KMS-11 (cell line): ENCODE data around the gene CLDN8.

Source experiments
- H2AFZ ChIP-seq: fragments of 200-600 bp; sonication (generic); 2 replicates; pipeline ENCODE4 v1.6.1; 2016; ENCODE audit warnings: antibody characterized with exemption, mixed run types, low read depth
- H3K27ac ChIP-seq: fragments of 200-600 bp; sonication (generic); 2 replicates; pipeline ENCODE4 v1.6.1; 2016; ENCODE audit warnings: mild to moderate bottlenecking, mixed run types
- H3K27me3 ChIP-seq: fragments of 200-600 bp; sonication (generic); 2 replicates; pipeline ENCODE4 v1.6.1; 2017; ENCODE audit warnings: mild to moderate bottlenecking, low read depth, mixed run types, moderate library complexity; ENCODE audit not compliant: insufficient read depth
- H3K36me3 ChIP-seq: fragments of 200-600 bp; sonication (generic); 2 replicates; pipeline ENCODE4 v1.6.1; 2017; ENCODE audit warnings: mild to moderate bottlenecking, mixed run types; ENCODE audit not compliant: insufficient read depth
- H3K4me1 ChIP-seq: fragments of 200-600 bp; sonication (generic); 2 replicates; pipeline ENCODE4 v1.6.1; 2016; ENCODE audit warnings: mild to moderate bottlenecking, low read depth, mixed run types; ENCODE audit not compliant: poor library complexity, severe bottlenecking
- H3K4me2 ChIP-seq: fragments of 200-600 bp; sonication (generic); 2 replicates; pipeline ENCODE4 v1.7.0; 2016; ENCODE audit warnings: mild to moderate bottlenecking, mixed run types
- H3K4me3 ChIP-seq: fragments of 200-600 bp; sonication (generic); IDR thresholded peaks from 2 replicates; pipeline ENCODE4 v1.6.1; 2017; ENCODE audit warnings: low read depth, low read length, mixed read lengths; ENCODE audit not compliant: insufficient read depth
- H3K79me2 ChIP-seq: fragments of 200-600 bp; sonication (generic); 2 replicates; pipeline ENCODE4 v1.6.1; 2016; ENCODE audit warnings: low read depth, mixed run types; ENCODE audit not compliant: insufficient read depth
- H3K9ac ChIP-seq: fragments of 200-600 bp; sonication (generic); 2 replicates; pipeline ENCODE4 v1.6.1; 2016; ENCODE audit warnings: mild to moderate bottlenecking, mixed run types
- H4K20me1 ChIP-seq: fragments of 200-600 bp; sonication (generic); 2 replicates; pipeline ENCODE4 v1.6.1; 2016; ENCODE audit warnings: mild to moderate bottlenecking, mixed run types; ENCODE audit not compliant: insufficient read depth
- TF ChIP-seq, protein P1 (sequence below): fragments of 200-600 bp; sonication (generic); conservative IDR thresholded peaks from 2 replicates; pipeline ENCODE4 v1.6.1; 2017; ENCODE audit warnings: low read depth, mild to moderate bottlenecking, antibody characterized with exemption, low read length, moderate library complexity, mixed read lengths

Gene CLDN8

DNA sequence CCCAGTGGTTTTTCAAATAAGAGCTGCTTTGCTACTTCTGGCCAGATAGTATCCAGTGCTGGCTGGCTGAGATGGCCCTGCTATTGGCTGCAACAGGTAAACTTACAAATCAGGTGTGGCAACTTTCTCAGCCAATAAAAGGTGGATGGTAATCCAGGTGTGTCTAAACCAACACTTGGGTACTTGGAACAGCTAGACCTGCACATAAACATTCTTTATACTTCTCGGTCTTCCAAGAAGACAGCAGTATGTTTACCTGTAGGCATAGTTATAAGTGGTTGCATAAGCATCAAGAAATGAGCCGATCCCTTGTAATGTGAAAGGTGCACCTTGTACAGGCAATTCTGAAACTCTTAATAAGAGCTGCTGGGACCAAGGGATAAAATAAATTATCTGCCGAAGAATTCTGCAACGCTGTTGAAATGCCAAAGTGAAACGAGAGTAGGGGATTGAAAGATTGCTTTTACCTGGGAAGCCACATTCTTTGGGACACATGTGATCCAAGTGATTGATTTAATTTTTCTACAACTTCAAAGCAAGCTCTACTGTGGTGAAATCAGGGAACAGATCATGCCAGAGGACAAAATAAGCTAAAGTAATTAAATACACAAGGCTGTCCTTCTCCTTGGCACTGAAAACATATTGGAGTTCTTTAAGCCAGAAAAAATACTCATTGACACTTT lies at the start of gene CLDN8:
TSS of gene CLDN8 (minus strand) at position 57 of the 683 bp plus-strand sequence. CDS start 172 bp downstream, outside the sequence.
- Histone ChIP-seq H3K79me2 (no peaks in the 10 kb centered on the region), H3K4me1 (no peaks in the 10 kb centered on the region), H4K20me1 (no peaks in the 10 kb centered on the region), H3K27me3 (no peaks in the 10 kb centered on the region), H3K27ac (no peak within 1 kb of the TSS), H3K4me3 (no peak within 1 kb of the TSS), H3K4me2 (no peak within 1 kb of the TSS), H3K9ac (no peak within 1 kb of the TSS), H3K36me3 (no peaks in the 10 kb centered on the region), H2AFZ (no peak within 1 kb of the TSS)
- TF ChIP-seq, protein P1, sequence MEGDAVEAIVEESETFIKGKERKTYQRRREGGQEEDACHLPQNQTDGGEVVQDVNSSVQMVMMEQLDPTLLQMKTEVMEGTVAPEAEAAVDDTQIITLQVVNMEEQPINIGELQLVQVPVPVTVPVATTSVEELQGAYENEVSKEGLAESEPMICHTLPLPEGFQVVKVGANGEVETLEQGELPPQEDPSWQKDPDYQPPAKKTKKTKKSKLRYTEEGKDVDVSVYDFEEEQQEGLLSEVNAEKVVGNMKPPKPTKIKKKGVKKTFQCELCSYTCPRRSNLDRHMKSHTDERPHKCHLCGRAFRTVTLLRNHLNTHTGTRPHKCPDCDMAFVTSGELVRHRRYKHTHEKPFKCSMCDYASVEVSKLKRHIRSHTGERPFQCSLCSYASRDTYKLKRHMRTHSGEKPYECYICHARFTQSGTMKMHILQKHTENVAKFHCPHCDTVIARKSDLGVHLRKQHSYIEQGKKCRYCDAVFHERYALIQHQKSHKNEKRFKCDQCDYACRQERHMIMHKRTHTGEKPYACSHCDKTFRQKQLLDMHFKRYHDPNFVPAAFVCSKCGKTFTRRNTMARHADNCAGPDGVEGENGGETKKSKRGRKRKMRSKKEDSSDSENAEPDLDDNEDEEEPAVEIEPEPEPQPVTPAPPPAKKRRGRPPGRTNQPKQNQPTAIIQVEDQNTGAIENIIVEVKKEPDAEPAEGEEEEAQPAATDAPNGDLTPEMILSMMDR: no peak

GRCh38 chr21:30257773-30258172 lies 41.9 kb upstream of the CLDN8 start:
- H3K4me3 ChIP-seq: no peak overlapping the region
- H3K36me3 ChIP-seq: no peaks in the 10 kb centered on the region
- H3K4me2 ChIP-seq: no peak overlapping the region
- H3K27me3 ChIP-seq: no peaks in the 10 kb centered on the region
- no peaks in the 10 kb centered on the region for H3K4me1 ChIP-seq
- H3K27ac ChIP-seq: no peak overlapping the region
- no peaks in the 10 kb centered on the region for H3K79me2 ChIP-seq
- no peak overlapping the region for H2AFZ ChIP-seq
- no peak overlapping the region for H3K9ac ChIP-seq
- H4K20me1 ChIP-seq: no peaks in the 10 kb centered on the region
- TF ChIP-seq, protein P1: peak; percentile 42

DNA sequence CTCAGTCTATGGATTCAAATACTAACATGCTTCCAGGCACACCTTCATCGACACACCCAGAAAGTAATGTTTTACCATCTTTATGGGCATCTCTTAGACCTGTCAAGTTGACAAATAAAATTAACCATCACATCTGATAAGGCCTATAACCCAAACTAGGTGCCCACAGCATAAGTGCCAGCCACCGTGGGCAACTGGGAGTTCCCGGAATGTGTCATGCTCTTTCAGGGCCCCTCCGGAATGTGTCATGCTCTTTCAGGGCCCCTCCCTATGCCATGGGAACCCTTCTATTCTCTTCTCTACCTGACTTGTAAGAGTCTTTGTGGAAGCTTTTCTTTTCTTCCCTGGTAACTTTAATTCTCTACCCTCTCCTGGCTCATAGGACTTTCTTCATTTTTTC lies 40.2 kb upstream of the CLDN8 start:
- no peaks in the 10 kb centered on the region for H4K20me1 ChIP-seq
- H3K27me3 ChIP-seq: no peaks in the 10 kb centered on the region
- TF ChIP-seq, protein P1: no peak
- H3K27ac ChIP-seq: no peak overlapping the region
- no peak overlapping the region for H3K9ac ChIP-seq
- no peaks in the 10 kb centered on the region for H3K4me1 ChIP-seq
- no peaks in the 10 kb centered on the region for H3K79me2 ChIP-seq
- H3K4me3 ChIP-seq: no peak overlapping the region
- no peak overlapping the region for H3K4me2 ChIP-seq
- H3K36me3 ChIP-seq: no peaks in the 10 kb centered on the region
- no peak overlapping the region for H2AFZ ChIP-seq

DNA sequence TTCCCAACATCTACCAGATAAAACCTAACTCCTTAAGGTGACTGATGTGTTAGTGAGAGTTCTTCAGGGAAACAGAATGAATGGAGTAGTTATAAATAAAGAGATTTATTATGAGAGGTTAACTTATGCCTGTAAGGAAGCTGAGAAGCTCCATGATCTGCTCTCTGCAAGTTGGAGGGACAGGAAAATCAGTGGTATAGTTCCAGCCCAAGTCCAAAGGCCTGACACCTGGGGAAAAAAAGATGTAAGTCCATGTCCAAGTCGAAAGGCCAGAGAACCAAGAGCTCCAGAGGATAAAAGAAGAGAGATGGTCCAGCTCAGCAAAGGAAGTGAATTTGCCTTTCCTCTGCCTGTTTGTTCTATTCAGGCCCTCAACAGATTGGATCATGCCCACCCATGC lies 39.8 kb upstream of the CLDN8 start:
- H3K36me3 ChIP-seq: no peaks in the 10 kb centered on the region

More for the DNA sequence above, 39.8 kb upstream of the CLDN8 start:
- H4K20me1 ChIP-seq: no peaks in the 10 kb centered on the region
- no peak overlapping the region for H3K9ac ChIP-seq
- TF ChIP-seq, protein P1: no peak
- no peaks in the 10 kb centered on the region for H3K27me3 ChIP-seq
- no peak overlapping the region for H3K27ac ChIP-seq
- H2AFZ ChIP-seq: no peak overlapping the region
- no peak overlapping the region for H3K4me2 ChIP-seq
- H3K79me2 ChIP-seq: no peaks in the 10 kb centered on the region
- H3K4me3 ChIP-seq: no peak overlapping the region
- H3K4me1 ChIP-seq: no peaks in the 10 kb centered on the region
